Kidney epithelial cell (primary cell): ENCODE results near the gene ZBTB25. TPM values are rescaled to one million over a fixed set of nuclear protein-coding genes. Genes with fewer than 3 reads are reported as not detected.

Source experiments
- DNase-seq: peaks from one replicate; pipeline ENCODE4 v3.0.0-alpha.2; 2010; ENCODE audit warnings: low read depth
- H3K27me3 ChIP-seq: 2 replicates; pipeline ENCODE4 v1.6.0; 2011; ENCODE audit warnings: low read length; ENCODE audit not compliant: control insufficient read depth, insufficient read depth
- H3K36me3 ChIP-seq: 2 replicates; pipeline ENCODE4 v1.5.1; 2011; ENCODE audit warnings: low read length; ENCODE audit not compliant: control insufficient read depth, insufficient read depth
- H3K4me3 ChIP-seq: 2 replicates; pipeline ENCODE4 v1.5.1; 2011; ENCODE audit warnings: low read depth, mild to moderate bottlenecking, control low read depth, low read length
- CTCF ChIP-seq: IDR thresholded peaks from 2 replicates; pipeline ENCODE4 v1.5.1; 2011; ENCODE audit warnings: mild to moderate bottlenecking, moderate library complexity, low read length, control low read depth, inconsistent platforms; ENCODE audit not compliant: insufficient read depth, poor library complexity, severe bottlenecking
- total RNA-seq: library from RNA; depleted of rRNA; stranded (reverse); fragments of >200 nt; gene quantifications from 2 replicates; pipeline ENCODE4 v1.2.3, GENCODE V29; 2015

ZBTB25 gene
- total RNA-seq, 1 donor from 2014 or later: 7.4 TPM

GRCh38 chr14:64544607-64545312 is 41.1 kb upstream of the ZBTB25 start:
- Histone ChIP-seq H3K27me3 (peaks cover 19% of the 10 kb centered on the region), H3K36me3 (no peaks in the 10 kb centered on the region), H3K4me3 (no peak overlapping the region)
- no peak for DNase-seq
- TF ChIP-seq CTCF: no peak

GRCh38 chr14:64542836-64543201 is 39.2 kb upstream of the ZBTB25 start:
- no peak for DNase-seq
- H3K4me3 ChIP-seq: peak overlapping the region; percentile 50
- H3K36me3 ChIP-seq: no peaks in the 10 kb centered on the region
- peaks cover 19% of the 10 kb centered on the region for H3K27me3 ChIP-seq
- TF ChIP-seq CTCF: no peak

GRCh38 chr14:64541972-64542835 is 38.6 kb upstream of the ZBTB25 start:
- Histone ChIP-seq H3K4me3 (peak overlapping the region; percentile 50), H3K27me3 (peaks cover 19% of the 10 kb centered on the region), H3K36me3 (no peaks in the 10 kb centered on the region)
- no peak for TF ChIP-seq CTCF
- no peak for DNase-seq

- DNase-seq: no peak
- peak overlapping the region; percentile 50 for H3K4me3 ChIP-seq
- TF ChIP-seq CTCF: no peak
- H3K36me3 ChIP-seq: no peaks in the 10 kb centered on the region
- peaks cover 19% of the 10 kb centered on the region for H3K27me3 ChIP-seq
These were observed 37.8 kb upstream of the ZBTB25 start for GRCh38 chr14:64541261-64541971.

- Histone ChIP-seq H3K36me3 (no peaks in the 10 kb centered on the region), H3K4me3 (peak within 1 kb of the TSS; percentile 53), H3K27me3 (peaks cover 19% of the 10 kb centered on the region)
- DNase-seq: peak; percentile 94
- TF ChIP-seq CTCF: peak; percentile 90
These were observed 36.9 kb upstream of the ZBTB25 start, which contains the start of gene HSPA2 for GRCh38 chr14:64540208-64541202. Gene HSPA2, plus strand, starts transcription at chr14:64540741. Its CDS starts 109 bp downstream, at chr14:64540850.
